Stimulated activated effector memory CD8-positive, alpha-beta T cell treated with anti-CD3 and anti-CD28 coated beads, Interleukin-12 subunit alpha, Interleukin-12 subunit beta, amount 100 ng/mL, for 72 hours (primary cell): ENCODE data around the gene SIDT2.
"Not testable (repeated sequence)": the region's sequence is repeated elsewhere in the genome, so short reads cannot be mapped to it uniquely, and the experiment has no call there.

Experiments
- ATAC-seq: fragments of 150-1000 bp; cut with Tn5 transposase; 2 replicates; pipeline ENCODE4 v1.10.0; 2021
- DNase-seq, 2 donors: peaks; one replicate each; pipeline ENCODE4 v3.0.0; 2021 to 2022; ENCODE audit warnings: low spot score in 2 of 2
- H3K27ac Mint-ChIP-seq: one replicate; pipeline ENCODE4 v1.8.0; 2022; ENCODE audit warnings: mild to moderate bottlenecking, mixed read lengths
- H3K36me3 Mint-ChIP-seq: one replicate; pipeline ENCODE4 v1.8.0; 2022; ENCODE audit warnings: mild to moderate bottlenecking, mixed read lengths
- H3K4me1 Mint-ChIP-seq: one replicate; pipeline ENCODE4 v1.8.0; 2022; ENCODE audit warnings: mixed read lengths
- H3K4me3 Mint-ChIP-seq: one replicate; pipeline ENCODE4 v1.8.0; 2022; ENCODE audit warnings: mild to moderate bottlenecking, mixed read lengths
- H3K9me3 Mint-ChIP-seq: one replicate; pipeline ENCODE4 v1.8.0; 2022; ENCODE audit warnings: mixed read lengths

SIDT2 gene

GRCh38 chr11:117180661-117181585, 2.4 kb downstream of the SIDT2 start:
- DNase-seq (peak; percentile 32 to 73), ATAC-seq (peak; percentile 52)
- H3K27ac Mint-ChIP-seq, result peak overlapping the region; percentile 72
- no peaks in the 10 kb centered on the region for H3K9me3 Mint-ChIP-seq
- peaks cover 8% of the 10 kb centered on the region for H3K36me3 Mint-ChIP-seq
- peaks cover 32% of the 10 kb centered on the region for H3K4me1 Mint-ChIP-seq
- H3K4me3 Mint-ChIP-seq, result peak overlapping the region; percentile 86

GRCh38 chr11:117181586-117182550, 3.3 kb downstream of the SIDT2 start:
- DNase-seq (no peak), ATAC-seq (no peak)
- Mint-ChIP-seq H3K27ac (peak overlapping the region; percentile 34), H3K36me3 (peaks cover 8% of the 10 kb centered on the region), H3K9me3 (no peaks in the 10 kb centered on the region), H3K4me3 (no peak overlapping the region), H3K4me1 (peaks cover 32% of the 10 kb centered on the region)

- peaks cover 31% of the 10 kb centered on the region for H3K4me1 Mint-ChIP-seq
- no peak overlapping the region for H3K4me3 Mint-ChIP-seq
- H3K36me3 Mint-ChIP-seq, result peaks cover 14% of the 10 kb centered on the region
- no peak for ATAC-seq
- H3K27ac Mint-ChIP-seq, result peak overlapping the region; percentile 34
- DNase-seq, result no peak
- no peaks in the 10 kb centered on the region for H3K9me3 Mint-ChIP-seq
Measured at GRCh38 chr11:117182551-117182935, 4.0 kb downstream of the SIDT2 start.

- ATAC-seq, DNase-seq, H3K4me3 Mint-ChIP-seq, H3K9me3 Mint-ChIP-seq: not testable (repeated sequence)
- peak overlapping the region; percentile 34 for H3K27ac Mint-ChIP-seq
- peaks cover 14% of the 10 kb centered on the region for H3K36me3 Mint-ChIP-seq
- H3K4me1 Mint-ChIP-seq, result peaks cover 25% of the 10 kb centered on the region
Measured at GRCh38 chr11:117183178-117183577, 4.6 kb downstream of the SIDT2 start.

GRCh38 chr11:117183724-117184349, 5.3 kb downstream of the SIDT2 start:
- peaks cover 23% of the 10 kb centered on the region for H3K4me1 Mint-ChIP-seq
- DNase-seq (no peak), ATAC-seq (no peak)
- H3K4me3 Mint-ChIP-seq, result no peak overlapping the region
- H3K9me3 Mint-ChIP-seq, result no peaks in the 10 kb centered on the region
- no peak overlapping the region for H3K27ac Mint-ChIP-seq
- H3K36me3 Mint-ChIP-seq, result peaks cover 14% of the 10 kb centered on the region

GRCh38 chr11:117185736-117186430, 7.3 kb downstream of the SIDT2 start:
- Mint-ChIP-seq H3K4me1 (peaks cover 6% of the 10 kb centered on the region), H3K4me3 (no peak overlapping the region), H3K36me3 (peaks cover 13% of the 10 kb centered on the region), H3K27ac (no peak overlapping the region), H3K9me3 (no peaks in the 10 kb centered on the region)
- ATAC-seq, result no peak
- DNase-seq, result no peak

GRCh38 chr11:117186431-117186761, 7.9 kb downstream of the SIDT2 start:
- no peak overlapping the region for H3K4me3 Mint-ChIP-seq

GRCh38 chr11:117187007-117187406, 8.5 kb downstream of the SIDT2 start:
- Mint-ChIP-seq H3K4me3 (no peak overlapping the region), H3K9me3 (no peaks in the 10 kb centered on the region), H3K36me3 (peaks cover 13% of the 10 kb centered on the region), H3K27ac (peak overlapping the region; percentile 44), H3K4me1 (no peaks in the 10 kb centered on the region)
- DNase-seq (no peak), ATAC-seq (no peak)

More at GRCh38 chr11:117186431-117186761, 7.9 kb downstream of the SIDT2 start:
- Mint-ChIP-seq H3K4me1 (peaks cover 1% of the 10 kb centered on the region), H3K9me3 (no peaks in the 10 kb centered on the region), H3K27ac (no peak overlapping the region), H3K36me3 (peaks cover 13% of the 10 kb centered on the region)
- no peak for DNase-seq
- ATAC-seq, result no peak

GRCh38 chr11:117187428-117187798, 8.9 kb downstream of the SIDT2 start:
- Mint-ChIP-seq H3K36me3 (peaks cover 13% of the 10 kb centered on the region), H3K4me3 (no peak overlapping the region), H3K4me1 (no peaks in the 10 kb centered on the region), H3K9me3 (no peaks in the 10 kb centered on the region), H3K27ac (peak overlapping the region; percentile 44)
- ATAC-seq (no peak), DNase-seq (no peak)

- H3K4me1 Mint-ChIP-seq, result no peaks in the 10 kb centered on the region
- ATAC-seq (no peak), DNase-seq (no peak)
- no peaks in the 10 kb centered on the region for H3K9me3 Mint-ChIP-seq
- H3K36me3 Mint-ChIP-seq, result peaks cover 13% of the 10 kb centered on the region
- no peak overlapping the region for H3K4me3 Mint-ChIP-seq
- no peak overlapping the region for H3K27ac Mint-ChIP-seq
Measured at GRCh38 chr11:117187799-117188481, 9.4 kb downstream of the SIDT2 start.

- Mint-ChIP-seq H3K9me3 (no peaks in the 10 kb centered on the region), H3K4me1 (no peaks in the 10 kb centered on the region), H3K4me3 (no peak overlapping the region), H3K36me3 (peaks cover 13% of the 10 kb centered on the region), H3K27ac (no peak overlapping the region)
- ATAC-seq (no peak), DNase-seq (no peak)
Measured at GRCh38 chr11:117188620-117189081, 10.1 kb downstream of the SIDT2 start.

GRCh38 chr11:117189191-117189940, 10.8 kb downstream of the SIDT2 start:
- ATAC-seq, result no peak
- Mint-ChIP-seq H3K9me3 (no peaks in the 10 kb centered on the region), H3K4me1 (no peaks in the 10 kb centered on the region), H3K36me3 (peaks cover 13% of the 10 kb centered on the region), H3K4me3 (no peak overlapping the region), H3K27ac (no peak overlapping the region)
- DNase-seq, result no peak

GRCh38 chr11:117189941-117190544, 11.5 kb downstream of the SIDT2 start:
- no peaks in the 10 kb centered on the region for H3K9me3 Mint-ChIP-seq
- no peak for ATAC-seq
- DNase-seq, result no peak
- H3K4me1 Mint-ChIP-seq, result no peaks in the 10 kb centered on the region
- peaks cover 13% of the 10 kb centered on the region for H3K36me3 Mint-ChIP-seq
- no peak overlapping the region for H3K4me3 Mint-ChIP-seq
- no peak overlapping the region for H3K27ac Mint-ChIP-seq
